GM12878 (cell line): ENCODE measurements around the gene SOX14. TPM values are rescaled to one million over a fixed set of nuclear protein-coding genes. Genes with fewer than 3 reads are reported as not detected.
A peak's percentile ranks its signal among the peaks of the same experiment; 100 is the strongest.

Experiments used
- ATAC-seq: fragments of 200-7000 bp; cut with Tn5 transposase; 3 replicates; pipeline ENCODE4 v1.9.1; 2020; ENCODE audit warnings: mild to moderate bottlenecking, moderate library complexity
- BruUV-seq: library from RNA; stranded (reverse); fragments of 400-500 nt; replicated peaks from 2 replicates; lab custom pipeline; 2021; lab: Mats Ljungman, UMichigan
- CTCF ChIA-PET: fragments of 300-600 bp; sonication (Branson Sonifier 250); formaldehyde crosslinking; extraction: SDS; loops from one replicate; lab custom pipeline; 2021; ENCODE audit warnings: inconsistent platforms; lab: Yijun Ruan, JAX
- POLR2A ChIA-PET: fragments of 350-600 bp; formaldehyde crosslinking; extraction: SDS; loops from one replicate; lab custom pipeline; 2021; ENCODE audit warnings: inconsistent platforms; lab: Charles Lee
- RAD21 ChIA-PET: fragments of 300-600 bp; sonication (Branson Sonifier 250); formaldehyde crosslinking; loops from one replicate; lab custom pipeline; 2023; ENCODE audit warnings: antibody characterized with exemption; ENCODE audit not compliant: unreplicated experiment; lab: Charles Lee
- SMC1A ChIA-PET: fragments of 300-600 bp; sonication (Branson Sonifier 250); formaldehyde crosslinking; loops from one replicate; lab custom pipeline; 2023; ENCODE audit not compliant: unreplicated experiment, uncharacterized antibody; lab: Charles Lee
- DNase-seq: peaks from one replicate; pipeline ENCODE4 v3.0.0-alpha.2; 2011; ENCODE audit warnings: low read depth, low spot score
- FAIRE-seq: peaks from 3 replicates; lab custom pipeline; 2011; peaks lifted over from hg19 to GRCh38; lab: Jason Lieb, UNC
- H2AFZ ChIP-seq: 2 replicates; pipeline ENCODE4 v1.6.0; 2011; ENCODE audit warnings: low read depth, low read length, control low read depth; ENCODE audit not compliant: control insufficient read depth
- H3K27ac ChIP-seq: 2 replicates; pipeline ENCODE4 v1.5.1; 2011; ENCODE audit warnings: control low read depth; ENCODE audit not compliant: control insufficient read depth, insufficient read depth
- H3K27me3 ChIP-seq, 2 experiments: replicated peaks in 1 of 2; 2 replicates each; pipeline versions ENCODE4 v1.6.0 to v1.6.1; 2011; ENCODE audit warnings: low read length in 1 of 2; ENCODE audit not compliant: control insufficient read depth in 2 of 2, insufficient read depth in 2 of 2
- H3K36me3 ChIP-seq, 2 experiments: 2 replicates each; pipeline ENCODE4 v1.5.1; 2011; ENCODE audit warnings: low read length in 1 of 2; ENCODE audit not compliant: control insufficient read depth in 2 of 2, insufficient read depth in 2 of 2
- H3K4me1 ChIP-seq: 2 replicates; pipeline ENCODE4 v1.6.1; 2011; ENCODE audit warnings: mild to moderate bottlenecking, low read length, moderate library complexity, mixed read lengths; ENCODE audit not compliant: control insufficient read depth, insufficient read depth
- H3K4me2 ChIP-seq: 2 replicates; pipeline ENCODE4 v1.6.0; 2011; ENCODE audit warnings: control low read depth; ENCODE audit not compliant: control insufficient read depth, insufficient read depth
- H3K4me3 ChIP-seq: fragments of 200-600 bp; sonication (generic); 2 replicates; pipeline ENCODE4 v1.5.1; 2016
- H3K79me2 ChIP-seq: 2 replicates; pipeline ENCODE4 v1.6.0; 2011; ENCODE audit warnings: low read length; ENCODE audit not compliant: control insufficient read depth, insufficient read depth
- H3K9ac ChIP-seq: 2 replicates; pipeline ENCODE4 v1.8.0; 2011; ENCODE audit warnings: low read length, control low read depth, mixed read lengths; ENCODE audit not compliant: control insufficient read depth, insufficient read depth
- H3K9me3 ChIP-seq: replicated peaks from 3 replicates; pipeline ENCODE4 v1.5.1; 2011; ENCODE audit warnings: mild to moderate bottlenecking, low read length; ENCODE audit not compliant: control insufficient read depth, insufficient read depth
- H4K20me1 ChIP-seq: 2 replicates; pipeline ENCODE4 v1.6.0; 2011; ENCODE audit not compliant: control insufficient read depth, insufficient read depth
- POLR2A ChIP-seq: IDR thresholded peaks from 2 replicates; pipeline ENCODE4 v1.6.1; 2011; ENCODE audit warnings: low read depth, mild to moderate bottlenecking, low read length
- SUZ12 ChIP-seq: fragments of 200-600 bp; sonication (generic); IDR thresholded peaks from one replicate; pipeline ENCODE4 v1.6.1; 2018; ENCODE audit warnings: antibody characterized with exemption, mild to moderate bottlenecking; ENCODE audit not compliant: unreplicated experiment
- WGBS: methylation state at CpG from one replicate; pipeline ENCODE4 v1.1.6; 2016; ENCODE audit warnings: low lambda C conversion rate; ENCODE audit not compliant: insufficient replicate concordance, insufficient coverage; ENCODE audit errors: missing lambda C conversion rate; 5-methylcytosine and 5-hydroxymethylcytosine counted together
- in situ Hi-C: fragments of 300-500 bp; cut with MboI; formaldehyde crosslinking; loops from 9 replicates; pipeline ENCODE4 v1.14.3; 2018; ENCODE audit warnings: mixed read lengths
- intact Hi-C: fragments of 100-400 bp; cut with micrococcal nuclease; formaldehyde crosslinking; loops from one replicate; pipeline ENCODE4 v1.14.2; 2022; ENCODE audit not compliant: unreplicated experiment
- polyA plus RNA-seq, 11 experiments: library from polyadenylated mRNA; depleted of rRNA in 4 of 11; unstranded in 6 of 11; stranded (reverse) in 5 of 11; fragments of >200 nt; fragmentation: Nextera tagmentation in 4 of 11; fragmentation: Illumina TruSeq in 1 of 11; extraction: Ambion mirVana in 4 of 11; extraction: Trizol in 1 of 11; gene quantifications; 1 replicate in 1 of 11; 2 replicates in 10 of 11; pipeline versions ENCODE4 v1.2.1 to v1.2.3, GENCODE V29; 2011 to 2016; ENCODE audit warnings: inconsistent platforms in 2 of 11, missing spikeins in 2 of 11, low read depth in 1 of 11
- total RNA-seq, 4 experiments: library from RNA; depleted of rRNA in 3 of 4; stranded (reverse); fragments of >200 nt in 3 of 4; fragmentation: Illumina TruSeq in 1 of 4; extraction: Trizol in 1 of 4; gene quantifications; 2 replicates each; pipeline versions ENCODE4 v1.2.1 to v1.2.3, GENCODE V29; 2013 to 2021
- TF ChIP-seq, protein P1 (sequence below): fragments of 450-650 bp; formaldehyde crosslinking; IDR thresholded peaks from 2 replicates; pipeline ENCODE4 v1.4.0; 2022; ENCODE audit warnings: mild to moderate bottlenecking, moderate library complexity

SOX14 gene
- total and polyA plus RNA-seq, 10 of the 15 experiments (the other 5 are each of a cell fraction or from before 2014, with no cell fraction given), result 0.11 TPM; not detected in 9

DNA sequence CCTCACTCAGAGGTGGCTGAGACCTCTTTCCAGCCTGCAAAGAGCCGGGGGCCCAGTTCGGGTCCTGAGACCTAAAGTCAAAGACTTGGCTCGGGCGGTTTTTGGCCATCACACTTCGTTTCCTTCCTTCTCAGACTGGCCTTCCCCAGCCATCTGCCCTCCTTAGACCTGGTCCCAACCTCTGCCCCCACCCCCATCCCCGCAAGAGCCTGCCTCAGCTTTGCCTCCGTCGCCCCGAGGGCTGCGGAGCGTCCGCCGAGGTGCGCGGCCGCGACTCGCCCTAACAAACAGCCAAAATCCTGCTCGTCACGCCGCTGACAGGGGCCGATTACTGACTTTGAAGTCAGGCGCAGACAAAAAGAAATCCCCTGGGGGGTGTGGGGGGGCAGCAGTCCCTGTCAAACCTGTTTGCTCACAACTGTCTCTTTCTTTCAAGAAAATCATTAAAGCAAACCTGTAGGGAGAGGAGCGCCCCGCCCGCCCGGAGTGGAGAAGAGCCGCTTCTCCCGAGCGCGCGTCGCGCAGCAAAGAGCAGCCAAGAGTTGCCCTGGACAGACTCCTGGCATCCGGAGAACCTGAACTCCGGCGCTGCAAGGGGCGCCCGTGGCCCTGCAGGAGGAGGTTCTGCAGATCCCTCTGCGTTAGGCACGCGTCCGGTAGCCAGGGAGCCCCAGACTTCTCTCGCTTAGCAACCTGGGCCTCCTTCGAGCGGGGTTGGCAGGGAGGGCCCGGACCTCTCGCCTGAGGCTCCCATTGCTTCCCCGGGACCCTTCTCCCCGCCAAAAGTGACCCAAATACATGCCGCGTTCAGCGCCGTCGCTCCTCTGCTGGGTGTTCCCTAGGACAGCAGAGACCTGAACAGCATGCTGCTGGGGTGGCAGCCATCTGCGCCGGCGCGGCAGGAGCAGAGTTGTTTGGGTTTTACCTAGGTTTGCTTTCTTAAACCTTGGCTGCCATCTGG lies 4.5 kb downstream of the SOX14 start:
- Histone ChIP-seq H3K4me3 (no peak overlapping the region), H3K27me3 (peaks cover 22 to 59% of the 10 kb centered on the region in 2 experiments), H3K4me1 (no peaks in the 10 kb centered on the region), H3K9me3 (no peaks in the 10 kb centered on the region; the same call in 2 of the 3 replicates), H3K27ac (no peak overlapping the region), H3K79me2 (no peaks in the 10 kb centered on the region), H4K20me1 (no peaks in the 10 kb centered on the region), H3K9ac (no peak overlapping the region)
- no TSS peak for BruUV-seq
- ChIA-PET RAD21 (no interaction called here), CTCF (no interaction called here), POLR2A (no interaction called here)
- no peak for ATAC-seq
- DNase-seq, result no peak
- in situ Hi-C loops, result loop anchor here (25.0 kb wide), 1 partner anchor 1169 kb away; the partner anchor contains the start of genes FOXL2 and FOXL2NB
- no peak for FAIRE-seq
- no peak for TF ChIP-seq POLR2A
- peak; percentile 27 for TF ChIP-seq SUZ12
- TF ChIP-seq, protein P1, sequence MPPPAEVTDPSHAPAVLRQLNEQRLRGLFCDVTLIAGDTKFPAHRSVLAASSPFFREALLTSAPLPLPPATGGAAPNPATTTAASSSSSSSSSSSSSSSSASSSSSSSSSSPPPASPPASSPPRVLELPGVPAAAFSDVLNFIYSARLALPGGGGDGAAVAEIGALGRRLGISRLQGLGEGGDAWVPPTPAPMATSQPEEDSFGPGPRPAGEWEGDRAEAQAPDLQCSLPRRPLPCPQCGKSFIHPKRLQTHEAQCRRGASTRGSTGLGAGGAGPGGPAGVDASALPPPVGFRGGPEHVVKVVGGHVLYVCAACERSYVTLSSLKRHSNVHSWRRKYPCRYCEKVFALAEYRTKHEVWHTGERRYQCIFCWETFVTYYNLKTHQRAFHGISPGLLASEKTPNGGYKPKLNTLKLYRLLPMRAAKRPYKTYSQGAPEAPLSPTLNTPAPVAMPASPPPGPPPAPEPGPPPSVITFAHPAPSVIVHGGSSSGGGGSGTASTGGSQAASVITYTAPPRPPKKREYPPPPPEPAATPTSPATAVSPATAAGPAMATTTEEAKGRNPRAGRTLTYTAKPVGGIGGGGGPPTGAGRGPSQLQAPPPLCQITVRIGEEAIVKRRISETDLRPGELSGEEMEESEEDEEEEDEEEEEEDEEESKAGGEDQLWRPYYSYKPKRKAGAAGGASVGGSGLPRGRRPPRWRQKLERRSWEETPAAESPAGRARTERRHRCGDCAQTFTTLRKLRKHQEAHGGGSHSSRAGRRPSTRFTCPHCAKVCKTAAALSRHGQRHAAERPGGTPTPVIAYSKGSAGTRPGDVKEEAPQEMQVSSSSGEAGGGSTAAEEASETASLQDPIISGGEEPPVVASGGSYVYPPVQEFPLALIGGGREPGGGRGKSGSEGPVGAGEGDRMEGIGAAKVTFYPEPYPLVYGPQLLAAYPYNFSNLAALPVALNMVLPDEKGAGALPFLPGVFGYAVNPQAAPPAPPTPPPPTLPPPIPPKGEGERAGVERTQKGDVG (CRISPR knock-in tag), result no peak
- TF ChIP-seq, all 136 proteins: peak for 1
- H3K4me2 ChIP-seq, result no peak overlapping the region
- SMC1A ChIA-PET, result no interaction called here
- 29% methylated on average over 59 of the region's 59 CpGs for WGBS
- intact Hi-C loops, result no loop called here
- no peaks in the 10 kb centered on the region for H3K36me3 ChIP-seq
- no peak overlapping the region for H2AFZ ChIP-seq
